HL-60 (cell line): ENCODE results near the gene CEP95.

Source experiments
- GABPA ChIP-seq: IDR thresholded peaks from 2 replicates; pipeline ENCODE4 v1.6.1; 2012; ENCODE audit warnings: low read depth
- POLR2AphosphoS5 ChIP-seq: IDR thresholded peaks from 2 replicates; pipeline ENCODE4 v1.6.1; 2012; ENCODE audit warnings: low read depth
- TF ChIP-seq, protein P1 (sequence below): IDR thresholded peaks from one replicate; pipeline ENCODE4 v1.5.1; 2011; ENCODE audit warnings: low read length, control low read depth, inconsistent platforms; ENCODE audit not compliant: insufficient read depth

DNA sequence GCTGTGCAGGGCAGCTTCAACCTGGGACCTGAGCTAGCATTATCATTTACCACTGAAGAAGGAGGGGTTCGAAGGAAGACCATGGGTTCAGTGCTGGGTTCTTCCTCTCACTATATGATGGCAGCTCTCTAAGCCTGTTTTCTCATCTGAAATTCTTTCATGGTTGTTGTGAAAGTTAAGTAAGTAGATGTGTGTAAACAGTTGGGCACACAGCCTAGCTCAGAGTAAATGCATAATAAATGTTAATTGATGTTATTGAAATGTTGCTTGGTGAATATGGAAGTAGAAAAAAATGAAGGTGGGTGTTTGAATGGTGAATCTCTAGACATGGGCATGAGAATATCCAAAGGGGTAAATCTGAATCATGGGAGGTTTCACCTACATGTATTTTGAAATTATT, 9.1 kb downstream of the CEP95 start:
- TF ChIP-seq GABPA (no peak), POLR2AphosphoS5 (no peak)
- TF ChIP-seq, protein P1, sequence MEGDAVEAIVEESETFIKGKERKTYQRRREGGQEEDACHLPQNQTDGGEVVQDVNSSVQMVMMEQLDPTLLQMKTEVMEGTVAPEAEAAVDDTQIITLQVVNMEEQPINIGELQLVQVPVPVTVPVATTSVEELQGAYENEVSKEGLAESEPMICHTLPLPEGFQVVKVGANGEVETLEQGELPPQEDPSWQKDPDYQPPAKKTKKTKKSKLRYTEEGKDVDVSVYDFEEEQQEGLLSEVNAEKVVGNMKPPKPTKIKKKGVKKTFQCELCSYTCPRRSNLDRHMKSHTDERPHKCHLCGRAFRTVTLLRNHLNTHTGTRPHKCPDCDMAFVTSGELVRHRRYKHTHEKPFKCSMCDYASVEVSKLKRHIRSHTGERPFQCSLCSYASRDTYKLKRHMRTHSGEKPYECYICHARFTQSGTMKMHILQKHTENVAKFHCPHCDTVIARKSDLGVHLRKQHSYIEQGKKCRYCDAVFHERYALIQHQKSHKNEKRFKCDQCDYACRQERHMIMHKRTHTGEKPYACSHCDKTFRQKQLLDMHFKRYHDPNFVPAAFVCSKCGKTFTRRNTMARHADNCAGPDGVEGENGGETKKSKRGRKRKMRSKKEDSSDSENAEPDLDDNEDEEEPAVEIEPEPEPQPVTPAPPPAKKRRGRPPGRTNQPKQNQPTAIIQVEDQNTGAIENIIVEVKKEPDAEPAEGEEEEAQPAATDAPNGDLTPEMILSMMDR, result no peak
